MM.1S (cell line): ENCODE data around the gene KCTD10.

ENCODE experiments used
- EZH2 ChIP-seq: fragments of 300-600 bp; sonication (generic); optimal IDR thresholded peaks from 2 replicates; pipeline ENCODE3; 2017; ENCODE audit warnings: low read depth, mild to moderate bottlenecking, antibody characterized with exemption, low read length, mixed read lengths
- TF ChIP-seq, protein P1 (sequence below): fragments of 300-600 bp; sonication (generic); IDR thresholded peaks from 2 replicates; pipeline ENCODE4 v1.5.1; 2016; ENCODE audit warnings: antibody characterized with exemption, low read length, mixed read lengths

- TF ChIP-seq, protein P1, sequence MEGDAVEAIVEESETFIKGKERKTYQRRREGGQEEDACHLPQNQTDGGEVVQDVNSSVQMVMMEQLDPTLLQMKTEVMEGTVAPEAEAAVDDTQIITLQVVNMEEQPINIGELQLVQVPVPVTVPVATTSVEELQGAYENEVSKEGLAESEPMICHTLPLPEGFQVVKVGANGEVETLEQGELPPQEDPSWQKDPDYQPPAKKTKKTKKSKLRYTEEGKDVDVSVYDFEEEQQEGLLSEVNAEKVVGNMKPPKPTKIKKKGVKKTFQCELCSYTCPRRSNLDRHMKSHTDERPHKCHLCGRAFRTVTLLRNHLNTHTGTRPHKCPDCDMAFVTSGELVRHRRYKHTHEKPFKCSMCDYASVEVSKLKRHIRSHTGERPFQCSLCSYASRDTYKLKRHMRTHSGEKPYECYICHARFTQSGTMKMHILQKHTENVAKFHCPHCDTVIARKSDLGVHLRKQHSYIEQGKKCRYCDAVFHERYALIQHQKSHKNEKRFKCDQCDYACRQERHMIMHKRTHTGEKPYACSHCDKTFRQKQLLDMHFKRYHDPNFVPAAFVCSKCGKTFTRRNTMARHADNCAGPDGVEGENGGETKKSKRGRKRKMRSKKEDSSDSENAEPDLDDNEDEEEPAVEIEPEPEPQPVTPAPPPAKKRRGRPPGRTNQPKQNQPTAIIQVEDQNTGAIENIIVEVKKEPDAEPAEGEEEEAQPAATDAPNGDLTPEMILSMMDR = no peak
- no peak for TF ChIP-seq EZH2
These were observed 13.0 kb upstream of the KCTD10 start for GRCh38 chr12:109489955-109490565.
